ENCODE results near the gene CBLN1. TPM values are rescaled to one million over a fixed set of nuclear protein-coding genes. Genes with fewer than 3 reads are reported as not detected.
"Not testable (repeated sequence)": the region's sequence is repeated elsewhere in the genome, so short reads cannot be mapped to it uniquely, and the experiment has no call there.

Gene CBLN1
- total RNA-seq, 1 experiment from 2014 or later, result not detected

DNA sequence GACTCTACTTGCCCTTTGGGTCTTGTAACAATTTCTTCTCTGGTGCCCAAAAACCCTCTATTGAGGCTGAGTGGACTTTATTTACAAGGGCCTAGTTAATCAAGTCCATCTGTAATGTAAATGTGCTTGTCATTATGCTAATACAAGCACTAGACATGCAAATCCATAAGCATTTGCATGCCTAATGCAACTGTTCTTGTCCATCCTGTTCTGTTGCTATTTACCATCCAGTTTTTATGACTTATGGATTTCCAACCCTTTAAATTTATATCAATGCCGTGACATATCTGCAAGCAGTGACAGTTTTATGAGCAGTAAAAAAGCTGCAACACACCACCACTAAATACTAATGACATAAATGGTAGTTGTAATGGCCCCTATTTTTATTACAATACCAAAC, 33.4 kb downstream of the CBLN1 start:
- in situ Hi-C loops (cut with HindIII; ENCODE audit: low pct_unique_long_range_greater_than_20kb, low sequenced_read_pairs), result no loop called here

DNA sequence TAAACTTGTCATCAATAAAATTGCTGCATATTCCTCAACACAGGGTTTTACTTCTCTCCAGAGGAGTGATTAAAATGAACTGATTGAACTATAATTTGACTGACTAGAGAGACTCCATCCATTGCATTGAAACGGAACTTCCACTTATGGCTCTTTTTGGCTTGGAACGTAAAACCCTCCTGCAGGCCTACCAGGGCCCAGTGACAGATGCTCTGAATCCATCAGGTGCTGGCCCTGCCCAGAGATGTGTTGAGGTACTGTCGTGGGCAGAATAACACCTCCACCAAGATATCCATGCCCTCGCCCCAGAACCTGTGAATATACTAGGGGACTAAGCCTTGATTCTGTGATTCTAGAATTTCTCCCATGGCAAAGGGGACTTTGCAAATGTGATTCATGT, 45.4 kb downstream of the CBLN1 start:
- in situ Hi-C loops (cut with HindIII; ENCODE audit: low pct_unique_long_range_greater_than_20kb, low sequenced_read_pairs), result no loop called here
- no peak for DNase-seq (ENCODE audit: low read depth)

More for the DNA sequence above, 33.4 kb downstream of the CBLN1 start:
- no peak for DNase-seq (ENCODE audit: low read depth)

DNA sequence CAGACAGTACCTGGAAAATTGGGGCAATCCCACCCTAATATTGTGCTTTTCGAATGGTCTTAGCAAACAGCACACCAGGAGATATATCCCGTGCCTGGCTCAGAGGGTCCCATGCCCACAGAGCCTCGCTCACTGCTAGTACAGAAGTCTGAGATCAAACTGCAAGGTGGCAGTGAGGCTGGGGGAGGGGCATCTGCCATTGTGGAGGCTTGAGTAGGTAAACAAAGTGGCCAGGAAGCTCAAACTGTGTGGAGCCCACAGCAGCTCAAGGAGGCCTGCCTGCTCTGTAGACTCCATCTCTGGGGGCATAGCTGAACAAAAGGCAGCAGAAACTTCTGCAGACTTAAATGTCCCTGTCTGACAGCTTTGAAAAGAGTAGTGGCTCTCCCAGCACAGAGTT, 53.3 kb downstream of the CBLN1 start:
- in situ Hi-C loops (cut with HindIII; ENCODE audit: low pct_unique_long_range_greater_than_20kb, low sequenced_read_pairs), result not testable (repeated sequence)

More for the DNA sequence above, 53.3 kb downstream of the CBLN1 start:
- DNase-seq (ENCODE audit: low read depth), result not testable (repeated sequence)

Other genes with a start within 250 kb of the CBLN1 start
- not detected in 2 replicates for gene C16orf78, start 92.0 kb upstream of the CBLN1 start, total RNA-seq (2014; rRNA removed; shearing (Covaris generic); ENCODE audit: low replicate concordance)

Data from Caki2 (cell line).